ENCODE results near the gene SEC14L5. TPM values are rescaled to one million over a fixed set of nuclear protein-coding genes. Genes with fewer than 3 reads are reported as not detected.

Gene SEC14L5
- total RNA-seq, 1 experiment from 2014 or later: 2.3 TPM

- ChIA-PET CTCF (interaction anchor here (0.6 to 3.4 kb wide), 35 partner anchors 11 to 1919 kb away, joined by 3 to 52 read pairs (median 4); partner anchors contain the start of genes ANKS3, DNAAF8, EEF2KMT and NAGPA), POLR2A (interaction anchor here (0.6 to 1.2 kb wide), 4 partner anchors 9 to 67 kb away, joined by 3 read pairs; partner anchors contain the start of genes NAGPA and SEC14L5)
- H3K4me3 Mint-ChIP-seq: no peak overlapping the region
- no peaks in the 10 kb centered on the region for H3K27me3 Mint-ChIP-seq (ENCODE audit: low read depth)
- H3K27ac Mint-ChIP-seq: no peak overlapping the region
- TF ChIP-seq GRHL2 (CRISPR knock-in tag; IDR thresholded peaks at IDR 0.05; ENCODE audit: insufficient replicate concordance, severe bottlenecking) (no peak), CTCF (IDR thresholded peaks at IDR 0.05) (peak; percentile 45; the same call in 1 of the 2 replicates), HMGXB4 (CRISPR knock-in tag; IDR thresholded peaks at IDR 0.05) (0 out of 2 replicates have a peak, but pooled peaks have one; percentile 41)
- ATAC-seq (peak; percentile 93), DNase-seq (ENCODE audit: low spot score) (peak; percentile 85)
- H3K36me3 Mint-ChIP-seq: no peaks in the 10 kb centered on the region
- no peaks in the 10 kb centered on the region for H3K9me3 Mint-ChIP-seq
- no peaks in the 10 kb centered on the region for H3K4me1 Mint-ChIP-seq
These were observed 67.1 kb downstream of the SEC14L5 start for GRCh38 chr16:5025171-5025632.

- no peaks in the 10 kb centered on the region for H3K36me3 Mint-ChIP-seq
- TF ChIP-seq ZNF281 (CRISPR knock-in tag; IDR thresholded peaks at IDR 0.05) (no peak), CBFB (CRISPR knock-in tag; IDR thresholded peaks at IDR 0.05; ENCODE audit: low read depth) (no peak), ATF1 (CRISPR knock-in tag; IDR thresholded peaks at IDR 0.05) (no peak), ERG (CRISPR knock-in tag; IDR thresholded peaks at IDR 0.05) (no peak), ATF2 (CRISPR knock-in tag; IDR thresholded peaks at IDR 0.05; ENCODE audit: borderline replicate concordance, low read depth) (no peak), ZNF512 (CRISPR knock-in tag; IDR thresholded peaks at IDR 0.05; ENCODE audit: borderline replicate concordance) (no peak), ZNF219 (CRISPR knock-in tag; IDR thresholded peaks at IDR 0.05; ENCODE audit: borderline replicate concordance) (no peak), MYBL2 (CRISPR knock-in tag; IDR thresholded peaks at IDR 0.05) (no peak), ATF6 (CRISPR knock-in tag; IDR thresholded peaks at IDR 0.05) (no peak), HMGA2 (CRISPR knock-in tag; IDR thresholded peaks at IDR 0.05) (no peak), ZNF416 (CRISPR knock-in tag; IDR thresholded peaks at IDR 0.05) (no peak), ZBTB21 (CRISPR knock-in tag; IDR thresholded peaks at IDR 0.05; ENCODE audit: borderline replicate concordance) (no peak), GTF2I (CRISPR knock-in tag; conservative IDR thresholded peaks at IDR 0.05) (no peak), E2F1 (CRISPR knock-in tag; IDR thresholded peaks at IDR 0.05) (no peak)
- no peaks in the 10 kb centered on the region for H3K9me3 Mint-ChIP-seq
- no peaks in the 10 kb centered on the region for H3K4me1 Mint-ChIP-seq
- ATAC-seq: no peak
- H3K27ac Mint-ChIP-seq: no peak overlapping the region
- no peak for DNase-seq (ENCODE audit: low spot score)
- ChIA-PET POLR2A (no interaction called here), CTCF (interaction anchor here (1.0 to 3.4 kb wide), 2 partner anchors 9 to 32 kb away, joined by 3 to 52 read pairs; partner anchors contain the start of gene NAGPA)
- H3K4me3 Mint-ChIP-seq: no peak overlapping the region
- H3K27me3 Mint-ChIP-seq (ENCODE audit: low read depth): no peaks in the 10 kb centered on the region
These were observed 68.5 kb downstream of the SEC14L5 start for GRCh38 chr16:5026664-5027063.
